ENCODE data around the gene CCDC107. TPM values are rescaled to one million over a fixed set of nuclear protein-coding genes. Genes with fewer than 3 reads are reported as not detected.

Gene CCDC107
- total and polyA plus RNA-seq, 9 of the 15 experiments (the other 6 are each of a cell fraction or from before 2014, with no cell fraction given): 0.35 to 11.3 (median 6.9) TPM; not detected in 1

GRCh38 chr9:35695943-35696401, 37.9 kb downstream of the CCDC107 start:
- Histone ChIP-seq H3K27ac (ENCODE audit: extremely low read depth, low read depth, low read length) (no peak overlapping the region), H2AFZ (ENCODE audit: low read depth, low read length) (no peak overlapping the region), H3K36me3 (ENCODE audit: control insufficient read depth, insufficient read depth, low read length) (peaks cover 53% of the 10 kb centered on the region), H3K4me2 (ENCODE audit: insufficient read depth, low read length) (no peak overlapping the region), H3K9ac (ENCODE audit: insufficient read depth in 1 of 2, low read depth in 2 of 2, low read length in 2 of 2) (no peak overlapping the region), H3K79me2 (ENCODE audit: control insufficient read depth, insufficient read depth, low read length) (no peaks in the 10 kb centered on the region), H3K4me1 (replicated peaks in 1 of 2; ENCODE audit: control insufficient read depth in 2 of 2, insufficient read depth in 2 of 2, low read length in 2 of 2) (peaks cover 4% of the 10 kb centered on the region in 2 experiments; a peak in 4 of 5 replicates), H3K9me1 (ENCODE audit: control insufficient read depth, insufficient read depth, low read length) (no peaks in the 10 kb centered on the region), H4K20me1 (replicated peaks; ENCODE audit: control insufficient read depth, insufficient read depth, low read length) (no peaks in the 10 kb centered on the region), H3K4me3 (no peak overlapping the region), H3K9me3 (replicated peaks; ENCODE audit: control insufficient read depth, insufficient read depth, low read depth, low read length) (no peaks in the 10 kb centered on the region), H3K27me3 (ENCODE audit: control insufficient read depth in 2 of 2, insufficient read depth in 2 of 2, low read length in 2 of 2) (no peaks in the 10 kb centered on the region)
- BruUV-seq (replicated peaks): no TSS peak
- ChIA-PET CTCF (ENCODE audit: low intra/inter-chr PET ratio) (no interaction called here), POLR2A (interaction anchor here (0.6 to 1.9 kb wide), 8 partner anchors 10 to 36 kb away, joined by 3 to 8 read pairs (median 3); partner anchors contain the start of genes CREB3 and TLN1)
- in situ Hi-C loops (cut with MboI): no loop called here
- no peak for ATAC-seq
- 100% methylated on average over 3 of the region's 3 CpGs for WGBS (ENCODE audit: insufficient coverage, low coverage, missing lambda C conversion rate)
- no peak for FAIRE-seq
- TF ChIP-seq MTA3 (IDR thresholded peaks at IDR 0.05; ENCODE audit: borderline replicate concordance) (no peak), POLR2A (conservative IDR thresholded peaks at IDR 0.05) (peak; percentile 42; the same call in 1 of the 2 replicates), ATF4 (CRISPR knock-in tag; IDR thresholded peaks at IDR 0.05) (no peak), ZNF280B (CRISPR knock-in tag; IDR thresholded peaks at IDR 0.05) (no peak), ZMIZ1 (IDR thresholded peaks at IDR 0.05; ENCODE audit: low read depth in 2 of 2, low read length in 2 of 2) (no peak), ZNF324 (CRISPR knock-in tag; IDR thresholded peaks at IDR 0.05) (no peak), MTF1 (CRISPR knock-in tag; IDR thresholded peaks at IDR 0.05; ENCODE audit: borderline replicate concordance) (no peak)
- DNase-seq (ENCODE audit: extremely low read depth in 1 of 4, low spot score in 3 of 4): no peak
- intact Hi-C loops (cut with micrococcal nuclease): loop anchor here (2.0 to 5.0 kb wide), 2 partner anchors 33 to 39 kb away; partner anchors contain the start of genes CCDC107 and RMRP

Measured in K562 (cell line).